IMR-90 (cell line): ENCODE measurements around the gene UTP11.

Experiments
- BHLHE40 ChIP-seq: fragments of 150-350 bp; IDR thresholded peaks from 2 replicates; pipeline ENCODE4 v1.6.1; 2016; ENCODE audit warnings: mild to moderate bottlenecking, low read depth, low read length
- CEBPB ChIP-seq: IDR thresholded peaks from 2 replicates; pipeline ENCODE4 v1.6.1; 2012; ENCODE audit warnings: low read depth, low read length, improper control_type of control experiment
- CTCF ChIP-seq: conservative IDR thresholded peaks from 2 replicates; pipeline ENCODE4 v1.5.1; 2012; ENCODE audit warnings: mild to moderate bottlenecking, low read depth, low read length, improper control_type of control experiment
- MAFK ChIP-seq: IDR thresholded peaks from 2 replicates; pipeline ENCODE4 v1.6.1; 2012; ENCODE audit warnings: low read depth, low read length, improper control_type of control experiment
- MXI1 ChIP-seq: IDR thresholded peaks from 2 replicates; pipeline ENCODE4 v1.6.1; 2012; ENCODE audit warnings: low read depth, mild to moderate bottlenecking, low read length, moderate library complexity, borderline replicate concordance
- POLR2A ChIP-seq: IDR thresholded peaks from 2 replicates; pipeline ENCODE4 v1.6.1; 2012; ENCODE audit warnings: mild to moderate bottlenecking, low read depth, low read length
- RAD21 ChIP-seq: IDR thresholded peaks from 2 replicates; pipeline ENCODE4 v1.6.1; 2012; ENCODE audit warnings: low read length, improper control_type of control experiment
- RCOR1 ChIP-seq: IDR thresholded peaks from 2 replicates; pipeline ENCODE4 v1.6.1; 2012; ENCODE audit warnings: mild to moderate bottlenecking, low read length, improper control_type of control experiment; ENCODE audit not compliant: insufficient replicate concordance
- RFX5 ChIP-seq: IDR thresholded peaks from 2 replicates; pipeline ENCODE4 v1.8.0; 2012; ENCODE audit warnings: low read depth, mild to moderate bottlenecking, low read length, moderate library complexity

GRCh38 chr1:38039331-38040088, 27.0 kb downstream of the UTP11 start:
- TF ChIP-seq MAFK, result no peak
- TF ChIP-seq CTCF, result no peak
- TF ChIP-seq POLR2A, result no peak
- no peak for TF ChIP-seq RCOR1
- TF ChIP-seq RAD21, result no peak
- no peak for TF ChIP-seq MXI1
- no peak for TF ChIP-seq BHLHE40
- no peak for TF ChIP-seq CEBPB
- no peak for TF ChIP-seq RFX5
